Retinal pigment epithelial cell (primary cell): ENCODE measurements around the gene PTGER4.
A peak's percentile ranks its signal among the peaks of the same experiment; 100 is the strongest.
"Not testable (repeated sequence)": the region's sequence is repeated elsewhere in the genome, so short reads cannot be mapped to it uniquely, and the experiment has no call there.

Experiments
- DNase-seq: peaks from one replicate; pipeline ENCODE4 v3.0.0-alpha.2; 2010; ENCODE audit warnings: low read depth
- H3K4me3 ChIP-seq: 2 replicates; pipeline ENCODE4 v1.5.1; 2011; ENCODE audit warnings: mild to moderate bottlenecking, low read length, control low read depth, moderate library complexity
- CTCF ChIP-seq: conservative IDR thresholded peaks from 2 replicates; pipeline ENCODE4 v1.5.1; 2011; ENCODE audit warnings: low read depth, low read length, control low read depth, inconsistent platforms

PTGER4 gene

GRCh38 chr5:40694433-40694832, 14.7 kb downstream of the PTGER4 start:
- no peak overlapping the region for H3K4me3 ChIP-seq
- no peak for DNase-seq
- TF ChIP-seq CTCF, result no peak

GRCh38 chr5:40700116-40700782, 20.5 kb downstream of the PTGER4 start:
- DNase-seq, result no peak
- no peak for TF ChIP-seq CTCF
- no peak overlapping the region for H3K4me3 ChIP-seq

GRCh38 chr5:40702027-40702426, 22.3 kb downstream of the PTGER4 start:
- not testable (repeated sequence) for H3K4me3 ChIP-seq, DNase-seq

GRCh38 chr5:40705484-40705883, 25.8 kb downstream of the PTGER4 start:
- H3K4me3 ChIP-seq, DNase-seq: not testable (repeated sequence)

GRCh38 chr5:40710575-40710974, 30.9 kb downstream of the PTGER4 start:
- not testable (repeated sequence) for DNase-seq, H3K4me3 ChIP-seq

- H3K4me3 ChIP-seq, result no peak overlapping the region
- no peak for DNase-seq
- TF ChIP-seq CTCF, result no peak
These were observed 34.3 kb downstream of the PTGER4 start for GRCh38 chr5:40714001-40714400.

- H3K4me3 ChIP-seq, result no peak overlapping the region
- TF ChIP-seq CTCF, result peak; percentile 43
- DNase-seq, result no peak
These were observed 36.3 kb downstream of the PTGER4 start for GRCh38 chr5:40716000-40716399.

- DNase-seq, result no peak
- no peak for TF ChIP-seq CTCF
These were observed 36.9 kb downstream of the PTGER4 start for GRCh38 chr5:40716590-40716989.

GRCh38 chr5:40717281-40717680, 37.6 kb downstream of the PTGER4 start:
- DNase-seq, result no peak
- no peak overlapping the region for H3K4me3 ChIP-seq
- no peak for TF ChIP-seq CTCF

More at GRCh38 chr5:40716590-40716989, 36.9 kb downstream of the PTGER4 start:
- H3K4me3 ChIP-seq, result no peak overlapping the region
